H9 (cell line): ENCODE results near the gene IL1RAP. TPM values are rescaled to one million over a fixed set of nuclear protein-coding genes. Genes with fewer than 3 reads are reported as not detected.

ENCODE experiments used
- DNase-seq: peaks from one replicate; pipeline ENCODE4 v3.0.0-alpha.2; 2017
- H2AFZ ChIP-seq: one replicate; pipeline ENCODE4 v1.6.1; 2013; ENCODE audit warnings: mild to moderate bottlenecking, low read length, control low read depth, moderate library complexity
- H2AK5ac ChIP-seq: 2 replicates; pipeline ENCODE4 v1.6.1; 2013; ENCODE audit warnings: low read length, control low read depth, mixed read lengths; ENCODE audit not compliant: insufficient read length
- H2BK120ac ChIP-seq: one replicate; pipeline ENCODE4 v1.6.1; 2013; ENCODE audit warnings: low read depth, mild to moderate bottlenecking, low read length, control low read depth, inconsistent platforms; ENCODE audit not compliant: poor library complexity, severe bottlenecking
- H2BK12ac ChIP-seq: 2 replicates; pipeline ENCODE4 v1.6.1; 2013; ENCODE audit warnings: low read length, control low read depth, mixed read lengths, low read depth; ENCODE audit not compliant: insufficient read length
- H2BK15ac ChIP-seq: 2 replicates; pipeline ENCODE4 v1.6.1; 2013; ENCODE audit warnings: low read depth, low read length, control low read depth
- H2BK20ac ChIP-seq: one replicate; pipeline ENCODE4 v1.6.1; 2013; ENCODE audit warnings: low read depth, mild to moderate bottlenecking, low read length, control low read depth, inconsistent platforms; ENCODE audit not compliant: poor library complexity, severe bottlenecking
- H2BK5ac ChIP-seq: 2 replicates; pipeline ENCODE4 v1.6.1; 2013; ENCODE audit warnings: low read length, control low read depth, mixed read lengths; ENCODE audit not compliant: insufficient read length
- H3K14ac ChIP-seq: 2 replicates; pipeline ENCODE4 v1.6.1; 2013; ENCODE audit warnings: low read length, control low read depth; ENCODE audit not compliant: insufficient read depth
- H3K18ac ChIP-seq: 2 replicates; pipeline ENCODE4 v1.6.1; 2013; ENCODE audit warnings: low read depth, mild to moderate bottlenecking, mixed read lengths, low read length, control low read depth; ENCODE audit not compliant: insufficient read length
- H3K23ac ChIP-seq: 2 replicates; pipeline ENCODE4 v1.6.1; 2013; ENCODE audit warnings: low read length, control low read depth, mixed read lengths, low read depth; ENCODE audit not compliant: insufficient read length
- H3K23me2 ChIP-seq: 2 replicates; pipeline ENCODE4 v1.6.1; 2013; ENCODE audit warnings: low read depth, mild to moderate bottlenecking, mixed read lengths, low read length, control low read depth; ENCODE audit not compliant: insufficient read length, poor library complexity, severe bottlenecking
- H3K27ac ChIP-seq: 2 replicates; pipeline ENCODE4 v1.5.1; 2013; ENCODE audit warnings: low read length, control low read depth, mixed read lengths, low read depth; ENCODE audit not compliant: insufficient read length
- H3K27me3 ChIP-seq: 2 replicates; pipeline ENCODE4 v1.6.1; 2013; ENCODE audit warnings: low read length, control low read depth, inconsistent platforms; ENCODE audit not compliant: insufficient read depth
- H3K4ac ChIP-seq: 2 replicates; pipeline ENCODE4 v1.6.1; 2013; ENCODE audit warnings: low read depth, mild to moderate bottlenecking, control low read depth, inconsistent platforms, low read length, moderate library complexity
- H3K4me1 ChIP-seq: 2 replicates; pipeline ENCODE4 v1.6.1; 2013; ENCODE audit warnings: low read length, control low read depth, inconsistent platforms; ENCODE audit not compliant: insufficient read depth
- H3K4me2 ChIP-seq: 2 replicates; pipeline ENCODE4 v1.6.1; 2013; ENCODE audit warnings: low read length, control low read depth, mixed read lengths; ENCODE audit not compliant: insufficient read length, insufficient read depth
- H3K56ac ChIP-seq: 2 replicates; pipeline ENCODE4 v1.6.1; 2013; ENCODE audit warnings: low read depth, mild to moderate bottlenecking, mixed read lengths, low read length, control low read depth; ENCODE audit not compliant: insufficient read length
- H3K79me1 ChIP-seq: 2 replicates; pipeline ENCODE4 v1.6.1; 2013; ENCODE audit warnings: low read depth, mild to moderate bottlenecking, moderate library complexity, low read length, control low read depth, inconsistent platforms; ENCODE audit not compliant: insufficient read depth, poor library complexity, severe bottlenecking
- H3K79me2 ChIP-seq: 2 replicates; pipeline ENCODE4 v1.6.1; 2013; ENCODE audit warnings: low read length, control low read depth, inconsistent platforms; ENCODE audit not compliant: insufficient read depth
- H3K9ac ChIP-seq: 2 replicates; pipeline ENCODE4 v1.6.1; 2013; ENCODE audit warnings: low read length, control low read depth, mixed read lengths; ENCODE audit not compliant: insufficient read length; ENCODE audit errors: extremely low read depth
- H3K9me3 ChIP-seq: one replicate; pipeline ENCODE4 v1.6.1; 2013; ENCODE audit warnings: low read depth, low read length, inconsistent platforms; ENCODE audit not compliant: control insufficient read depth
- H3T11ph ChIP-seq: one replicate; pipeline ENCODE4 v1.6.1; 2013; ENCODE audit warnings: mild to moderate bottlenecking, low read length, control low read depth, inconsistent platforms
- H4K20me1 ChIP-seq: one replicate; pipeline ENCODE4 v1.6.1; 2013; ENCODE audit not compliant: control insufficient read depth, insufficient read length, insufficient read depth
- H4K5ac ChIP-seq: 2 replicates; pipeline ENCODE4 v1.6.1; 2013; ENCODE audit warnings: low read depth, mild to moderate bottlenecking, mixed read lengths, low read length, control low read depth; ENCODE audit not compliant: insufficient read length
- H4K8ac ChIP-seq: replicated peaks from 2 replicates; pipeline ENCODE4 v1.6.1; 2013; ENCODE audit warnings: low read length, control low read depth, mixed read lengths, low read depth; ENCODE audit not compliant: insufficient read length
- H4K91ac ChIP-seq: 2 replicates; pipeline ENCODE4 v1.6.1; 2013; ENCODE audit warnings: low read depth, mild to moderate bottlenecking, moderate library complexity, mixed read lengths, low read length, control low read depth; ENCODE audit not compliant: insufficient read length
- H3K27ac Mint-ChIP-seq, 3 experiments: 2 replicates in 2 of 3; 3 replicates in 1 of 3; pipeline ENCODE4 v1.8.0; 2020 to 2021; ENCODE audit warnings: mixed read lengths in 3 of 3, mild to moderate bottlenecking in 1 of 3, moderate library complexity in 1 of 3
- H3K27me3 Mint-ChIP-seq: 2 replicates; pipeline ENCODE4 v1.8.0; 2021; ENCODE audit warnings: low read depth, mild to moderate bottlenecking, moderate library complexity, mixed read lengths
- H3K36me3 Mint-ChIP-seq, 3 experiments: 2 replicates in 2 of 3; 3 replicates in 1 of 3; pipeline ENCODE4 v1.8.0; 2020 to 2021; ENCODE audit warnings: low read depth in 3 of 3, mixed read lengths in 3 of 3; ENCODE audit not compliant: insufficient read depth in 1 of 3
- H3K4me1 Mint-ChIP-seq, 2 experiments: 2 replicates each; pipeline ENCODE4 v1.8.0; 2020; ENCODE audit warnings: mixed read lengths in 2 of 2
- H3K4me3 Mint-ChIP-seq, 2 experiments: 2 replicates in 1 of 2; 3 replicates in 1 of 2; pipeline ENCODE4 v1.8.0; 2020 to 2021; ENCODE audit warnings: mild to moderate bottlenecking in 2 of 2, mixed read lengths in 2 of 2, moderate library complexity in 1 of 2
- H3K9me3 Mint-ChIP-seq, 2 experiments: 2 replicates in 1 of 2; 3 replicates in 1 of 2; pipeline ENCODE4 v1.8.0; 2020; ENCODE audit warnings: mild to moderate bottlenecking in 2 of 2, mixed read lengths in 2 of 2, moderate library complexity in 1 of 2
- CTCF ChIP-seq: fragments of 200-600 bp; sonication (generic); conservative IDR thresholded peaks from 3 replicates; pipeline ENCODE4 v1.8.0; 2021; ENCODE audit warnings: antibody characterized with exemption, mild to moderate bottlenecking
- WGBS: extraction: QIAGEN DNeasy Blood & Tissue Kit; methylation state at CpG from one replicate; pipeline ENCODE4 v1.1.7; 2013; ENCODE audit warnings: missing lambda C conversion rate, low lambda C conversion rate, mixed read lengths; ENCODE audit not compliant: insufficient read length; ENCODE audit errors: extremely low coverage; 5-methylcytosine and 5-hydroxymethylcytosine counted together
- total RNA-seq: library from RNA; stranded (reverse); gene quantifications from 2 replicates; pipeline ENCODE4 v1.2.1, GENCODE V29; 2021

IL1RAP gene
- total RNA-seq, 1 experiment from 2014 or later = 4.6 TPM

GRCh38 chr3:190525634-190526033 is 11.7 kb downstream of the IL1RAP start:
- Histone ChIP-seq H2BK15ac (no peak overlapping the region), H3K27ac (no peak overlapping the region), H3K79me2 (no peaks in the 10 kb centered on the region), H2BK120ac (no peak overlapping the region), H3K14ac (no peak overlapping the region), H3K23me2 (no peaks in the 10 kb centered on the region), H3K56ac (no peak overlapping the region), H3K4ac (no peak overlapping the region), H3K27me3 (no peaks in the 10 kb centered on the region), H2AK5ac (no peak overlapping the region), H3K4me2 (no peak overlapping the region), H4K91ac (no peak overlapping the region), H3T11ph (no peak overlapping the region), H3K9me3 (no peaks in the 10 kb centered on the region), H2BK12ac (no peak overlapping the region), H2BK5ac (no peak overlapping the region), H3K79me1 (no peaks in the 10 kb centered on the region), H4K8ac (no peak overlapping the region), H2BK20ac (no peak overlapping the region), H4K20me1 (no peaks in the 10 kb centered on the region), H3K9ac (no peak overlapping the region), H2AFZ (no peak overlapping the region), H3K23ac (no peak overlapping the region), H4K5ac (no peak overlapping the region), H3K18ac (no peak overlapping the region), H3K4me1 (no peaks in the 10 kb centered on the region; the same call in 1 of the 2 replicates)
- no peak for DNase-seq
- H3K4me3 Mint-ChIP-seq = no peak overlapping the region
- no peak overlapping the region for H3K27ac Mint-ChIP-seq
- no peaks in the 10 kb centered on the region for H3K27me3 Mint-ChIP-seq
- H3K9me3 Mint-ChIP-seq = no peaks in the 10 kb centered on the region
- no CpG with 5 or more reads among the region's 2 CpGs for WGBS
- peaks cover 6 to 7% of the 10 kb centered on the region in 2 experiments for H3K4me1 Mint-ChIP-seq
- no peaks in the 10 kb centered on the region for H3K36me3 Mint-ChIP-seq
- TF ChIP-seq CTCF = no peak
